Activated gamma-delta T cell treated with Interleukin-2 at 50 U/mL for 16 hours (primary cell): ENCODE results near the gene P2RY2.

Source experiments
- DNase-seq: peaks from one replicate; pipeline ENCODE4 v3.0.0-alpha.2; 2020

The P2RY2 gene

DNA sequence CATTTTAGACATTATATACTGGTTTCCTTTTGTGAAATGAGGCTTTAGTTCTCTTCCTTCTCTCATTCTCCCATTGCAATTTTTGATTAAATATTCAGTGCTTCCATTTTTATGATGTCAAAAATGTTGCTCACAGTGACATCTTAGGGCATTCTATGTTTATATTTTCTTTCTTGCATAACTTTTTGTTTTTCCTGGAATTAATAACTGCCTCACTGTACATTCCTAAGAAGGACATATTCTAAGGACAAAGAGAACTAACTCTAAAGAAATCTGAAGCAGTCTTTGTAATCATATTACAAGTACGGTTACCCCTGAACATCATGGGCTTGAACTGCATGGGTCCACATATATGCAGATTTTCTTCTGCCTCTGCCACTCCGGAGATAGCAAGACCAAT lies 28.2 kb downstream of the P2RY2 start:
- no peak for DNase-seq

DNA sequence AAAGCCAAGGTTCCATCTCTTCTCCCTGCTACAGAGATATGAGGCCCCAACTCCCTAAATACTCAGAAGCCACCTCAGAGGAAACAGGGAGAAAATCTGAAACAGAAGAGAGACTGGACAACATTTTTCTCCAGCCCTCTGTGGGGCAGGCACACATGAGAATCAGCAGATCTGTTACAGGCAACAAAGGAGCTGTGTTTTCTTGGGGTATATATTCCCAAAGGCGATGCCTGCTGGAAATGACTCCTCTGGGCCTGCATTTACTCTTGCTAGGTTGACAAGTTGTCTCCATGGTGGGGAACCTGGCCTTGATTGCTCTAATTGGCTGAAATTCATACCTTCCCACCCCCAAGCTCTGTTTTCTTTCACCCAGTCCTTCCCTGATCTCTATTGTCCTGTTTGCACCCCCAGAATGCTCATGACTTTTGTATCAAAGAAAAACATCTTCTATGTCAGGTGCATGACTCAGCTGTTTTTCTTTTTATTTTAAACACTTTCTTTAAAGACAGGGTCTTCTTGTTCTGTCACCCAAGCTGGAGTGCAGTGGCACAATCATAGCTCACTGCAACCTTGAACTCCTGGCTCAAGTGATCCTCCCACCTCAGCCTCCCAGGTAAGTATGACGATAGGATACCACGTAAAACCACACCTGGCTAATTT lies 30.6 kb downstream of the P2RY2 start:
- DNase-seq, result no peak

DNA sequence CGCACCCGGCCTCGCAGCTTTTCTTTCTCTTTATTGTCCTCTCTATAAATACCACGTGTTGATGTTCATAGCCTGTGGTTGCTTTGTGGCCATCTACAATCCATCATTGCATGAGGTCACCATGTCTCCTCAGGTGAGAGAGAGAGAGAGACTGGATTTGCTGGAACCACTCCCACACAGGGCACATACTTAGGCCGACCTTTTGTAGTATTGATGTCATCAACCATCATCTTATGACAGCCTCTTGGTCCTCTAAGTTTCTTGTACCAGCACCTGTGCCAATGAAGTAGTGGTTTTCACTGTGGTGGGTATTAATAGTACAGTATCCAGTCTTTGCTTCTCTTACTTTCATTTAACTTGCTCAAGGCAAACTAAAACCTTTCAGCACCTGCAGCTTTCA lies 31.2 kb downstream of the P2RY2 start:
- no peak for DNase-seq

DNA sequence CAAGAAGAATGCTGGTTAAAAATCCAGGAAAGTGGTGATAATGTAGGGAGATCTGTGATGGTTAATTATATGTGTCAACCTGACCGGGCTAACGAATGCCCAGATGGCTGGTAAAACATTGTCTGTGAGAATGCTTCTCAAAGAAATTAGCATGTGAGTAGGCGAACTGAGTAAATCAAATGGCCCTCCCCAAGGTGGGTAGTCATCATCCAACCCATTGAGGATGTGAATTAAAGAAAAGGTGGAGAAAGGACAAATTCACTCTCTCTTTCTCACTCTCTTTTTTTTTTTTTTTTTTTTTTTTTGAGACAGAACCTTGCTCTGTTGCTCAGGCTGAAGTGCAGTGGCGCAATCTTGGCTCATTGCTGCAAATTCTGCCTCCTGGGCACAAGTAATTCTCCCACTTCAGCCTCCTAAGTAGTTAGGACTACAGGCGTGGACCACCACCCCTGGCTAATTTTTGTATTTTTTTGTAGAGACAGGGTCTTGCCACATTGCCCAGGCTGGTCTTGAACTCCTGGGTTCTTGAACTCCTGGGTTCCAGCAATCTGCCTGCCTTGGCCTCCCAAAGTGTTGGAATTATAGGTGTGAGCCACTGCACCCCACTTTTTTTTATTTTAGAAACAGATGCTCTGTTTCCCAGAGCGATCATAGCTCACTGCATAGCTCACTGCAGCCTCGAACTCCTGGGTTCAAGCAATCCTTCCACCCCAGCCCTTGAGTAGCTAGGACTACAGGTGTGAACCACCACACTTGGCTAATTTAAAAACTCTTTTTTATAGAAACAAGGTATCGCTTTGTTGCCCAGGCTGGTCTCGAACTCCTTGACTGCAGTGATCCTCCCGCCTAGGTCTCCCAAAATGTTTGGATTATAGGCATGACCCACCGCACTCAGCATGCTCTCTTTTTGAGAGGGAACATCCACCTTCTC lies 32.0 kb downstream of the P2RY2 start:
- no peak for DNase-seq

DNA sequence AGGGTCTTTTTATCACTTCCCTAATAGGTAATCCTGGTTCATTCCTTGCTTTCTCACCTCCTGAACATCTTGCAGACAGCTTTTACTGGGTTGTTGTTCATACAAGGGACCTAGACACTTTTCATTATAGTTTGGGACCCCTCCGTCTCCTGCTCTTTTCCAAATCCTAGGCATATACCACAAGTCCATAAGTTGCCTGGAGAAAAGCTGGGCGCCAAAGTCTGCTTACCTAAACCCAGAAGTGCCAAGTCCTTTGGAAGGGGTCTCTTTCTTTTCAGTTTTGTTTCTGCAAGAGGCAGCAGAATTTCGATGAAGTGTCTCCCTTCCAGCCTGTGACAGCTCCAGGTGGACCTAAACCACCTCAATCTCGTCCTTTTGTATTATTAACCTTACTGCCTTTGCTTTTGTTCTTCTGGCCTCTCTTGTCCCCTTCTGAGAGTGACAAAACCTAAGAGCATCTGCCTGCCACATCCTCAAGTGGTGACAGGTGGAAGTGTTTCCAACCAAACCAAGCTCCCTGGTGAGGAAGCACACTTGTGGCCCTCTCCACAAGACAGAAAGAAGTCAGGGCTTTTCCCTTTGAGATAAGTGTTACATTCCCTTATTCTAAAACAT lies 34.6 kb downstream of the P2RY2 start:
- no peak for DNase-seq

DNA sequence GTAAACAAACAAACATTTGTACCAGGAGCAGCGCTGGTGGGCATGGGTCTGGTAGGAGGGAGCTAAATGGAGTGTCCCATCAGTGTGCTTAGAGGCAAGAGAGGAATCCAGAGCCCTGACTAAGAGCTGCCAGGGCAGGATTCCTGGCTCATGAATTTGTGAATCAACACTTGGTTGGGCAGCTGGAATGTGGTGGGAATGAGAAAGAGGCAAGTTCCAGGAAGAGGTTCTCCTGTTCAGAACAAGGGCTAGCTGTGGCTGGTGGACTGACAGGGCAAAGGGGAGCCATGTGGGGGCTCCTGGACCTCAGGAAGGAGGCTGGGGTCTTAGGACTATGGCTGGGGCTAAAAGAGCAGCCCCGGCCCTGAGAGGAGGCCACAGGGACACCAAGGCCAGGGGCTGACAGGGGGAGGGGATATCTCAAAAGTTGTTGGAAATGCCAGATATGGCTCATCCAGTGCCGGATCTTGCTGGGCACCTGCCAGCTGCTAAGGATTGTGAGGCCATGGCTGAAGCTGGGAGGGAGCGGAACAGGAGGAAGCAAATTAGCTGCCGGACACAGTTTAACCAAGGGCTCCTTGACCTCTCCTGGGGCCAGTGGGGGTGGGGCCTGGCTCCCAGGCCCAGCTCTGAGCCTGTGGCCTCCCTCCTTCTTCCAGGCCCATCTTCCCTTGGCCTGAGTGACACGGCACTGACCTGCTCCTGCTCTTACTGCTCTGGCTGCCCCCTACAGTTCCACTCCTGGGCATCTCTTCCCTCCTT lies 39.4 kb downstream of the P2RY2 start:
- no peak for DNase-seq

DNA sequence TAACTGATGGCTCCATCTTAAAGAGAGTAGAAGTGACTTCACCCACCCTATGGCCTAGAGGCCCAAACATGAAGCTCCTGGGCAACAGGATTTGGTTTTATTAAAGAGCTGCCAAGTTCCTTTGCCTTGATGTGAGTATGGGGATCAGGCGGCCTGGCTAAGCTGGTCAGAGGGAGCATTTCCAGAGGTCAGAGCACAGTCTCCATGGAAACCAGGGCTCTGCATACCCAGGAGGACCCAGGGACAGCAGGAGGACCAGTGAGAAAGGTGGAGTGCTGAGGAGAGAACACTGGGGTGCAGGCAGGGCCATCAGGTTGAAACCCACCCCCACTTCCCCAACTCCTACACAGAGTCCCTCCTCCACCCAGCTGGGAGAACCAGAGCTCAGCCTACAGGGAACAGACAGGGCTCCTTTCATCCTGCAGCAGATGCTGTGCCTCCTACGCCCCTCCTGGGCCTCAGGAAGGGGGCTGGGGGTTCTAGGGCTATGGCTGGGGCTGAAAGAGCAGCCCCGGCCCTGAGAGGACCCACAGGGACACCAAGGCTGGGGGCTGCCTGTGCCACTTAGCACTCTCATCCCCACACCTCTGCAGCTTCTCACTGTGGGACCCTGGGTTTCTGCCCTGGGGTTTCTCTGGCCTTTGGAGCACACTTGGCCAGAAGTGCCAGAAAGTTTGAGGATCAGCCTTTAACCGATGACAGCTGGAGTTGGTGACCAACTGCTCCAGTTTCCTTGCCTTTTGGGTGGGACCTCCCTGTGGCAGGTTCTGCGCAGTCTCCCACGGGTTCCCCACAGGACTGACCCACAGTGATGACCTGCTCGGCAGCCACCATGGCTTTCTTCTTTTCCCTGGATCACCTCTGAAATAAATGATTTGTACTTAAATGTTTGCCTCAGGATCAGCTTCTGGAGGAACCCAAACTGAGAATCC lies 40.3 kb downstream of the P2RY2 start:
- DNase-seq, result no peak

DNA sequence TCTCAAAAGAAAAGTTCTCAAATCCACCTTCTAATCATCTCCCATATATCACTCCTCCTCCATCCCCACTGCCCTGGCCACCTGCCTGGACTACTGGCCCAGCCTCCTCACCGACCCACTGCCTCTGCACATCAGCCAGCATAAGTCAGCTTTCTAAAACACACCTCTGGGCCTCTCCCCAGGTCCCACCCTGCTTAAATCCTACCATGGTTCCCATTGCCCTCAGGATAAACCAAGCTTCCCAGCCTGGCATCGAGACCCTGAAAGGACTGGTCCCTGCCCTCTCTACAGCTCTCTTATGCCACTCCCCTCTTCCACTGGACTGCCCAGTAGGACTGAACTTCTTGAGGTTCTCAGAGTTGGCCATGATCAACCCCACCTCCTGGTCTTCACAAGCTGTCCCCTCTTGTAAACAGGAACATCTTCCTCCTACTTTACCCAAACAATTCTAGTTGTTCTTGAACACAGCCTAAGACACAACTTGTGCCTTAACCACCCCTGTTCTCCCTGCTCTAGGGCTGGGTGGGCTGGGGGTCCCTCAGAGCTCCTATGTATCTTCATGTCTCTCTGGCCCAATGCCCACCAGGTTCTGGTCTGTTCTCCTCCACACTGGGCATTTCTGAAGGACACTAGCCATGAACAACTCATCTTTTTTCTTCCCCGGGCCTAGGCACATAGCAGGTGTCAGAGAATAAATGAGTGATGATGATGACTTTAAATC lies 41.5 kb downstream of the P2RY2 start:
- DNase-seq, result no peak

DNA sequence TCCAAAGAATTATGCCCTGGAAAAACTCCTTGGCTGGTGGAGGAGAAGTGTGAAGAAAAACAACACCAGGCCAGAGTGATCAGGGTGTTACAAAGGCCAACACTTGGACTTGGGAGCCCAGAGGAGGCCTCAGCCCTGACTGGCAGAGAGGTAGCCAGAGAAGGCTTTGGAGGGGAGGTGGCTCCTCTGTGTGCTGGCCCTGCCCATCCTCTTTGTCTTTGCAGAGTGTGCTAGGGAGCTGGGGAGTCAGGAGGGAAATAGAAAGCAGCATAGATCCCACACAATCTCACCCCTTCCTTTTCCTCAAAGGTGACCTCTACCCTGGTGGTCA lies 42.0 kb downstream of the P2RY2 start:
- DNase-seq, result no peak

DNA sequence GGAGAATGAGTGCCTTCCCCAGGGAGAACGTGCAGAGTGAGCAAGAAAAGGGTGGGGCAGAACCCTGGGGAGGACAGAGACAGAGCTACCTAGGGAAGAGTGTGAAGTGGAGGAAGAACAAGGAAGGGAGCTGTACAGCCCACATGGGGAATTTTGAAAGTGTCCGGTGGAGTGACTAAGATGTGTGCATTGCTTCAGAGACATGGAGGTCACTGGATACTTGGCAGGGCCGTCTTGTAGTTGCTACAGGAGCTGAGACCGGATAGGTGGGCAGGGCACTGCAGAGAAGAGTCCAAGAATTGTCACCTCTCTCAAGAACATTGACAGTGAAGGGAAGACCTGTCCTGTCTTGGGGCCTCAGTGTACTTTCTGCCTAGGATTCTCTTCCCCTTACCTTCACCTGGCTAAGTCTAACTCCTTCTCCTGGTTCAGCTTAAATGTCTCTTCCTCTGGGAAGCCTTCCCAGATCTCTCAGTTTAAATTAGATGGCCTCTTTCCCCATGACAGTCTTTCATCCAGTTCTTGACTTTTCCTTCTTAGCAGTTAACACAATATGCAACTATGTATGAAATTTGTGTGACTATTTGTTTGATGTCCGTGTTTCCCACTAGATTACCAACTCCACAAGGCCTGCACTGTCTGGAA lies 44.9 kb downstream of the P2RY2 start:
- DNase-seq, result no peak

DNA sequence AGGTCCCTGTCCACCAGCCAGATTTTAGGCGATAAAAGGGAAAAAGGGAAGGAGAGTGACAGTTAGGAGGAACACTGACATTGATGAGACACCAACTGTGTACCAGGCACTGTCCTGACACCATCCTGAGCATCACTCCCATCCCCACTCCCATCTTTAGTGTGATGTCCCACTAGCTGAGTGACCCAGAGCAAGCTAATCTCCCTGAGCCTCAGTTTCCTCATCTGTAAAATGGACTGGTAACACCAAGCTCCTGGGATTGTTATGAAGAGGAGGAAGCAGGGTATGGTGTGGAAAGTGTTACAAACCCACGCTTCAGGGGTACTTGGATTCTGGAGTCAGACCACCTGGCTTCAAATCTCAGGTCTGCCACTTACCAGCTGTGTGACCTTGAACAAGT lies 45.6 kb downstream of the P2RY2 start:
- DNase-seq, result no peak

DNA sequence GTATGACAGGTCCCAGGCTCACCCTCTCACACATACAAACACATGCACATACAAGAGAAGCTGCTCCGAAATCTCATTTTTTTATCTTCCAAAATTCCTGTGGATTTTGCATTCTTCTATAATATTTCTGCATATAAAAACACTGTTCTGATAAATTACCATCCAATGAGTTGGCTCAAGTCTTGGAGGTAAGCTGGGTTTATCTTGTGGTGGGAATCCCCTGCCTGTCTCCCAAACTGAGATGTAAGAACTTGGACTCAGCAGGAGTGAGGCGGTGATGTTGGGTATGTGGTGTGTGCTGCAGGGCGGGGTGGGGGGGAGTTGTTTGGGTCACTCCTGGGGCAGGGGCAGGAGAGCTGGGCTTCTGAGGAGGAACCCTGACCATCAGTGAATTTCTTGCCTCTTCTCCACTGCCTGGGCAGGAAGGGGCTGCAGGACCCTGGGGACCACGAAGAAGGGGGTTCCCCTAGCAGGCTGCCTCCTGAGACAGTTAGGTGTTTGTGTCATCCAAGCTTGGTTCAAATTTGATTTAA lies 47.3 kb downstream of the P2RY2 start:
- DNase-seq, result no peak

DNA sequence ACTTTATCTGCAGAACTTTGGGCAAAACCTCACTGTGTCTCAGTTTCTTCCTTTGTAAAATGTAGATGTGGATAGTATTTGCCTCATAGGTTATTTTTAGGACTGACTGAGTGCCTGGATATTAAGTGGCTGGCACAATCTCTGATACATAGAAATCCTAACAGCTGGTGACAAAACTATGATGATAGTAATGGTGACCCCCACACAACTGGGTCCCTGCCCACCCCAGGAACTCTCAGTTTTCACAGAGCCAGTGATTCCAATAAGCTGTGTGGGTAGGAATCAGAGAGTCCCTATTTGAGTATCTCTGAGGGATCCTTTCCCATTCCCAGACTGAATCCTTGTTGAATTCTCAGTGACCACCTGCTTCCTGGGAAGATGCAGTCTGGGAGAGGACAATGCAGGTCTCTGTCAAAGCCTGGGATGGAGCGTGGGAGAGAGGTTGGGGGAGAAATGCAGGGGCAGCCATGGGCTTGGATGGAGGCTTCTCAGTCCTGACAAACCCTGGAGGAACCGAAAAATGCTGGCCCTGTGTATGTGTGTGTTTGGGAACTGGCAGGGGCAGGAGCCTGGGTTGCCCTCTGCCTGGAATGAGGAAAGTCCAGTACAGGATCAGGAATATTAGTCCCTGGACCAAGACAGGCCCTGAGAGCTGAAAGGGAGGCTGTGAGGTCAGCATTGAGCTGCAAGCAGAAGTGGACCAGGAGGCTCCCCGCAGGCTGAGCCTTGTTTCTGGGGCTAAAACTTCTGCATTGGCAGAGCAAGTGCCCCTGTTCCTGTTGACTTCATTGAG lies 48.0 kb downstream of the P2RY2 start:
- no peak for DNase-seq

DNA sequence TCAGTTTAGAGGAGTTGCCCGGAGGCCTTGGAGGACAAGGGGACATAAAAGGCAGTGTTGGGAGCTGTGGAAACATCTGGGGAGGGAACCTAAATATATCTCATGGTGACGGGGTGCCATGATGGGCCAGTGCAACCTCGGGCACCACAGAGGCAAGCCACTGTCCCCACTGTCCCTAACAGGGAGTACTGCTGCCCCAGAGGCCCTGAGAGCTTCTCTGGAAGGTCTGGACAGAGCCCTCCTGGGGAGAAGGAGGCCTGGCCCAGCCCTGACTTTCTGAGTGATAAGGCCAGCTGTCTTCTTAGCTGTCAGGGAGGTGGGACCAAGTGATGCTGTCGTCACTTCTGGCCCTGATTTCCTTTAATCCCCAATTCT lies 48.6 kb downstream of the P2RY2 start:
- no peak for DNase-seq

DNA sequence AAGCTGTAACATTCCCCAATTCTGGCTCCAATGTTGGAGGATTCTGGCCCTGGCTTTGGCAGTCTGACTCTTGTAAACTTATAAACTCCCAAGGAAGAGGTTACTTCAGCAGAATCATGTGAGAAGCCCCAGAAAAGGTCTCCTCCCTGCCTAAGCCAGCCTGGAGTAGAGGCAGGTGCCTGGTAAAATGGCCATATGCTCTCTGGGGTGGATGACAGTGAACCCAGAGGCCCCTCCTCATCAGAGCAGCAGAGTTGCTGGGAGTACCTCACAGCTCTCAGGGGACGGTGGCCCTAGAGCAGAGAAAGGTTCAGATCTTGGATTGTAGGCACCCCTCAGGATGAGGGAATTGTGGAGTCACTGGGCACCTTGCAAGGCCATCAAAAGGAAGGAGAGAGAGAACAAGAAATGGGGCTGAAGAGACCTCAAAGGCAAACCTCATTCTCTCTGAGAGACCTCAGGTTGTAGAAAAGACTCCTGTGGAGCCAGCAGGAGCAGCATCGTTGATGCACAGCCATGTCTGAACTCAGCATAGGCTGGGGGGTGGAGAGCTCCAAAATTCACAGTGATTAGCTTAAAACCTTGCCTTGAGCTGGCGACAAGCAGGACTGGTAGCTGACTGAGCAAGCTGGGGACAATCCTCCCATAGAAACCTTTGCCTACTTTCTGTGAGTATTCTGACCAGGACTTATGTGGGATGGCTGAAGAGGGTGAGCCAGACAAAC lies 49.2 kb downstream of the P2RY2 start:
- DNase-seq, result no peak

DNA sequence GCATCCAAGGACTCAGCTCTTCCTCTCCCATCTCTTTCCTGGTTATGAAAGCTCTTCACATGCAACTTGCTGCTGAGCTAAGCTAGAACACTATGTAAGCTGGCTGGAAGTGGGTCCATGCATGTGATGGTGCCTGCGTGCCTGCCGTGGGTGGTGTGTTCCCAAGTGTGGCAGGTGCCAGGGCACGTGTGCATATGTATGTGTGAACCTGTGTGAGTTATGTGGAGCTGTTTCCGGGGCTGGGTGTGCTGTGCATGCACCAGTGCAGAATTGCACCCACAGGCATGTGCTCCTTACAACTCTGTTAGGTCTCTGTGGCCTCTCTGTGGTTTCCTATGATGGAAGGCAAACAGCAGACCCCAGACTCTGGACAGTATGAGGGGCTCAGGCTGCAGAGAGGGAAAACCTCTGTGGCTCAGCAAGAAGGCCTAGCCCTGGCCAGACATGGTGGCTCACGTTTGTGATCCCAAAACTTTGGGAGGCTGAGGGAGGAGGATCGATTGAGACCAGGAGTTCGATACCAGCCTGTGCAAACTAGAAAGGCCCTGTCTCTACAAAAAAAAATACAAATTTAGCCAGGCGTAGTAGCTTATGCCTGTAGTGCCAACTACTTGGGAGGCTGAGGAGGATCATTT lies 49.9 kb downstream of the P2RY2 start:
- no peak for DNase-seq

DNA sequence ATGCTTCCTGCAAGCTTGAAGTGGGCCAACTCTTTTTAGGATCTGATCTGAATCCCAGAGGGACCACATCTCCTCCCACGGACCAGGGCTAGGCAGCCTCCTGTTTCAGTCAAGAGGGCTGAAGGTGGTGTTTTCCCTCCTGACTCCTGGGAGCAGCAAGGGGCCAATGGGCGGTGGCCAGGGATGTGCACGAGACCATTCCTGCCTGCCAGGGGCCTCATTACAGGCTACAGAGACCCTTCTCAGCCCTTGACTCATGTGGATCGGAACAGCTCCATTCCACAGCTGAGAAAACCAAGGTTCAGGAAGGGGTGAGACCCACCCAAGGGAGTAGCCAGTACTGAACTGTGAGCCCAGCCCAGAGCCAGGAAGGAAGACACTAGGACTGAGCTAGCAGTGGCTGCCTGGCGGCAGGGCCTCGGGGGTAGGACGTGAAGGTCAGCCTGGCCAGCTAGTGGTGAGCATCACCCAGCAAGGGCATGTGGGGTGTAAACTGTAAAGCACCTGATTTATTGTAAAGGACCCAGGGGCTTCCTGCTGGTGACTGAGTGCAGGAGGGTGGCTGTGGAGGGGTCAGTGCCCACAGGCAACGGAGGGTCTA lies 50.7 kb downstream of the P2RY2 start:
- DNase-seq, result no peak

DNA sequence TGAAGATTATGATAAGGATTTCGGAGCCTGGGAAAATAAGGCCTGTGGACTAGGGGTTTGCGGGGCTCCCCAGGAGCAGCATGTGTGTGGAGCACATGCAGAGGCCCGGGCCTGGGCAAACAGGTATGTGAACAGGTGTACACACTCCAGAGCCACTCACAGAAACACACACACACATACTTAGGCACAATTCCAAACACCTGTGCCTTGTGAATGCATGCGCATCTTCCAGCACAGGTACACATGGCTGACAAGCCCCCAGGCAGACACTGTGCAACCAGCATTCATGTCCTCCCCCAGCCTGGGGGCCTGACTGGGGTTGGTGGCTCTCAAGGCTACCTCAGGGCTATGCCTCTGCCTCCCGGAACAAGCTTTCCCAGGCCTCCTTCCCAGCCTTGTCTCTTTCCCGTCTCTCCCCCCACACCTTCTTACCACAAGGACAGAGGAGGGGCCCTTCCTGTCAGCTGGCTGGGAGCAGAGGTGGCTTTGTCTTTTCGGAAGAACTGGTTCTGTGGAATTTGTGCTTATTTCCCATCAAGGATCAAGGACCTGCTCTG lies 51.5 kb downstream of the P2RY2 start:
- DNase-seq, result no peak
